HEK293 (cell line): ENCODE data around the gene KLHL15.

ENCODE experiments used
- CTCF ChIA-PET: fragments of 350-600 bp; formaldehyde crosslinking; extraction: SDS; loops from one replicate; lab custom pipeline; 2021; ENCODE audit warnings: antibody characterized with exemption; lab: Yijun Ruan, JAX
- POLR2A ChIA-PET: fragments of 300-600 bp; formaldehyde crosslinking; extraction: SDS; loops from one replicate; lab custom pipeline; 2020; ENCODE audit warnings: antibody characterized with exemption, inconsistent platforms; lab: Yijun Ruan, JAX
- H3K27ac ChIP-seq: fragments of 200-500 bp; sonication (Bioruptor generic); 2 replicates; pipeline ENCODE4 v1.5.1; 2014; ENCODE audit warnings: low read depth, low read length, control low read depth, inconsistent platforms; ENCODE audit errors: extremely low read depth
- H3K36me3 ChIP-seq, 2 experiments: fragments of 200-500 bp in 1 of 2; sonication (Bioruptor generic) in 1 of 2; 1 replicate in 1 of 2; 2 replicates in 1 of 2; pipeline ENCODE4 v1.5.1; 2014 to 2017; ENCODE audit warnings: inconsistent platforms in 2 of 2, low read length in 2 of 2; ENCODE audit not compliant: control insufficient read depth in 2 of 2, insufficient read depth in 1 of 2
- H3K4me1 ChIP-seq: fragments of 200-500 bp; sonication (Bioruptor generic); 2 replicates; pipeline ENCODE4 v1.5.1; 2014; ENCODE audit warnings: mild to moderate bottlenecking, low read length, inconsistent platforms; ENCODE audit not compliant: control insufficient read depth, insufficient read depth
- H3K4me3 ChIP-seq: 2 replicates; pipeline ENCODE4 v1.5.1; 2011; ENCODE audit warnings: low read depth, mild to moderate bottlenecking, control low read depth, low read length, moderate library complexity
- H3K9me3 ChIP-seq: fragments of 200-500 bp; sonication (Bioruptor generic); 2 replicates; pipeline ENCODE4 v1.5.1; 2014; ENCODE audit warnings: low read depth, low read length, inconsistent platforms; ENCODE audit not compliant: control insufficient read depth, insufficient read depth
- EGR2 ChIP-seq: fragments of 450-650 bp; formaldehyde crosslinking; IDR thresholded peaks from 2 replicates; pipeline ENCODE4 v1.5.1; 2016; ENCODE audit warnings: low read depth, missing biosample characterization, missing genetic modification characterization
- GLIS1 ChIP-seq: fragments of 450-650 bp; formaldehyde crosslinking; IDR thresholded peaks from 2 replicates; pipeline ENCODE4 v1.5.1; 2016; ENCODE audit warnings: missing biosample characterization, missing genetic modification characterization
- HOXD13 ChIP-seq: sonication (generic); formaldehyde crosslinking; IDR thresholded peaks from 2 replicates; pipeline ENCODE4 v1.8.0; 2022; ENCODE audit warnings: missing genetic modification reagents, borderline replicate concordance
- IKZF3 ChIP-seq: fragments of 450-650 bp; IDR thresholded peaks from 2 replicates; pipeline ENCODE4 v1.5.0; 2018; ENCODE audit warnings: missing biosample characterization, mild to moderate bottlenecking, missing genetic modification characterization, moderate library complexity
- PRDM10 ChIP-seq: fragments of 450-650 bp; formaldehyde crosslinking; IDR thresholded peaks from 2 replicates; pipeline ENCODE4 v1.5.1; 2016; ENCODE audit warnings: missing biosample characterization, missing genetic modification characterization
- RBAK ChIP-seq: fragments of 450-650 bp; formaldehyde crosslinking; IDR thresholded peaks from 2 replicates; pipeline ENCODE4 v1.5.1; 2016; ENCODE audit warnings: missing biosample characterization, missing genetic modification characterization
- SCRT2 ChIP-seq: fragments of 450-650 bp; formaldehyde crosslinking; IDR thresholded peaks from 2 replicates; pipeline ENCODE4 v1.5.1; 2016; ENCODE audit warnings: missing biosample characterization, missing genetic modification characterization
- SP7 ChIP-seq: fragments of 450-650 bp; formaldehyde crosslinking; IDR thresholded peaks from 2 replicates; pipeline ENCODE4 v1.5.1; 2016; ENCODE audit warnings: missing biosample characterization, missing genetic modification characterization
- ZBTB20 ChIP-seq: fragments of 450-650 bp; formaldehyde crosslinking; IDR thresholded peaks from 2 replicates; pipeline ENCODE4 v1.5.1; 2016; ENCODE audit warnings: missing biosample characterization, missing genetic modification characterization
- ZBTB21 ChIP-seq: fragments of 450-650 bp; formaldehyde crosslinking; IDR thresholded peaks from 2 replicates; pipeline ENCODE4 v1.5.1; 2017; ENCODE audit warnings: missing biosample characterization, missing genetic modification characterization
- ZBTB44 ChIP-seq: fragments of 450-650 bp; IDR thresholded peaks from 2 replicates; pipeline ENCODE4 v1.5.1; 2018; ENCODE audit warnings: missing biosample characterization, mild to moderate bottlenecking, missing genetic modification characterization
- ZFHX2 ChIP-seq: fragments of 450-650 bp; formaldehyde crosslinking; conservative IDR thresholded peaks from 2 replicates; pipeline ENCODE4 v1.5.1; 2016; ENCODE audit warnings: missing biosample characterization, missing genetic modification characterization
- ZNF114 ChIP-seq: fragments of 450-650 bp; formaldehyde crosslinking; IDR thresholded peaks from 2 replicates; pipeline ENCODE4 v1.5.0; 2017; ENCODE audit warnings: missing biosample characterization, missing genetic modification characterization
- ZNF138 ChIP-seq: fragments of 450-650 bp; formaldehyde crosslinking; IDR thresholded peaks from 2 replicates; pipeline ENCODE4 v1.5.1; 2016; ENCODE audit warnings: missing biosample characterization, missing genetic modification characterization, borderline replicate concordance
- ZNF23 ChIP-seq: fragments of 450-650 bp; formaldehyde crosslinking; IDR thresholded peaks from 2 replicates; pipeline ENCODE4 v1.5.1; 2016; ENCODE audit warnings: missing biosample characterization, missing genetic modification characterization, borderline replicate concordance
- ZNF292 ChIP-seq: fragments of 450-650 bp; formaldehyde crosslinking; IDR thresholded peaks from 2 replicates; pipeline ENCODE4 v1.5.1; 2016; ENCODE audit warnings: low read depth, missing biosample characterization, missing genetic modification characterization, borderline replicate concordance
- ZNF341 ChIP-seq: fragments of 450-650 bp; formaldehyde crosslinking; IDR thresholded peaks from 2 replicates; pipeline ENCODE4; 2016; ENCODE audit warnings: low read depth, missing biosample characterization, missing genetic modification characterization
- ZNF350 ChIP-seq: fragments of 450-650 bp; formaldehyde crosslinking; IDR thresholded peaks from 2 replicates; pipeline ENCODE4 v1.5.0; 2017; ENCODE audit warnings: missing biosample characterization, mild to moderate bottlenecking, missing genetic modification characterization
- ZNF549 ChIP-seq: fragments of 450-650 bp; IDR thresholded peaks from 2 replicates; pipeline ENCODE4 v1.5.1; 2018; ENCODE audit warnings: missing biosample characterization, missing genetic modification characterization, mild to moderate bottlenecking, inconsistent platforms, moderate library complexity
- ZNF629 ChIP-seq: fragments of 450-650 bp; formaldehyde crosslinking; IDR thresholded peaks from 2 replicates; pipeline ENCODE4 v1.5.1; 2017; ENCODE audit warnings: missing biosample characterization, missing genetic modification characterization
- ZNF707 ChIP-seq: fragments of 450-650 bp; formaldehyde crosslinking; IDR thresholded peaks from 2 replicates; pipeline ENCODE4 v1.5.1; 2016; ENCODE audit warnings: missing biosample characterization, missing genetic modification characterization
- ZNF747 ChIP-seq: fragments of 450-650 bp; formaldehyde crosslinking; IDR thresholded peaks from 2 replicates; pipeline ENCODE4 v1.5.1; 2016; ENCODE audit warnings: missing biosample characterization, missing genetic modification characterization
- TF ChIP-seq, protein P1 (sequence below): fragments of 450-650 bp; formaldehyde crosslinking; IDR thresholded peaks from 2 replicates; pipeline ENCODE4 v1.5.1; 2017; ENCODE audit warnings: missing biosample characterization, missing genetic modification characterization
- TF ChIP-seq, protein P2 (sequence below): fragments of 450-650 bp; IDR thresholded peaks from 2 replicates; pipeline ENCODE4 v1.5.1; 2018; ENCODE audit warnings: missing biosample characterization, missing genetic modification characterization
- TF ChIP-seq, protein P3 (sequence below): fragments of 450-650 bp; formaldehyde crosslinking; IDR thresholded peaks from 2 replicates; pipeline ENCODE4 v1.5.1; 2016; ENCODE audit warnings: missing biosample characterization, missing genetic modification characterization

Gene KLHL15

GRCh38 chrX:23993012-23993633 lies 33.9 kb downstream of the KLHL15 start:
- POLR2A ChIA-PET: interaction anchor here (1.2 kb wide), 1 partner anchor 61 kb away, joined by 5 read pairs; no protein-coding TSS in a partner anchor
- CTCF ChIA-PET: interaction anchor here (1.4 to 2.8 kb wide), 4 partner anchors 7 to 84 kb away, joined by 3 to 11 read pairs (median 4); partner anchors contain the start of genes APOO and CXorf58
- Histone ChIP-seq H3K36me3 (peaks cover 29 to 61% of the 10 kb centered on the region in 2 experiments), H3K4me3 (no peak overlapping the region), H3K27ac (no peak overlapping the region), H3K9me3 (no peaks in the 10 kb centered on the region), H3K4me1 (no peaks in the 10 kb centered on the region)
- TF ChIP-seq ZNF341 (tag by site-specific recombination) (0 out of 2 replicates have a peak, but pooled peaks have one; percentile 24), ZNF629 (tag by site-specific recombination) (peak; percentile 50; the same call in 1 of the 2 replicates), SCRT2 (tag by site-specific recombination) (0 out of 2 replicates have a peak, but pooled peaks have one; percentile 19), IKZF3 (tag by site-specific recombination) (0 out of 2 replicates have a peak, but pooled peaks have one; percentile 14), ZBTB44 (peak; percentile 53; the same call in 1 of the 2 replicates), ZNF707 (no peak), HOXD13 (CRISPR knock-in tag) (no peak)
- TF ChIP-seq, protein P1, sequence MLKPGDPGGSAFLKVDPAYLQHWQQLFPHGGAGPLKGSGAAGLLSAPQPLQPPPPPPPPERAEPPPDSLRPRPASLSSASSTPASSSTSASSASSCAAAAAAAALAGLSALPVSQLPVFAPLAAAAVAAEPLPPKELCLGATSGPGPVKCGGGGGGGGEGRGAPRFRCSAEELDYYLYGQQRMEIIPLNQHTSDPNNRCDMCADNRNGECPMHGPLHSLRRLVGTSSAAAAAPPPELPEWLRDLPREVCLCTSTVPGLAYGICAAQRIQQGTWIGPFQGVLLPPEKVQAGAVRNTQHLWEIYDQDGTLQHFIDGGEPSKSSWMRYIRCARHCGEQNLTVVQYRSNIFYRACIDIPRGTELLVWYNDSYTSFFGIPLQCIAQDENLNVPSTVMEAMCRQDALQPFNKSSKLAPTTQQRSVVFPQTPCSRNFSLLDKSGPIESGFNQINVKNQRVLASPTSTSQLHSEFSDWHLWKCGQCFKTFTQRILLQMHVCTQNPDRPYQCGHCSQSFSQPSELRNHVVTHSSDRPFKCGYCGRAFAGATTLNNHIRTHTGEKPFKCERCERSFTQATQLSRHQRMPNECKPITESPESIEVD: peak; percentile 62

DNA sequence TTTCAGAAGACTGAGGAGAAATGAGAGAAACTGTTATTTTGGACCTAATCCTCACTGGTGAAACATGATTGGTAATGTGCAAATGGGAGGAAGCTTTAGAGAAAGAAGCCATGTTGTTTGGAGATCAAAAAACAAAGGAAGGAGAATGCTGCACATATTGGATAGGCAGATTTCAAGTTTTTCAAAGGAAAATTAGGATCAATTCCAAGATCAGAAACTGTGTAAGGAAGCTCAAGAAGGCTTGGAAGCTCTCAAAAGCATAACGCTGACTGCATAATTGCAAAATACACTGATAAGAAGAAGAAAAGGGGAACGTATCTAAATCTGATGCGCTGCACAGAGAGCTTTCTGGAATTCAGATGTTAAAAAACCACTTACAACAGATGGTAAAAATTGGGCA lies 34.6 kb downstream of the KLHL15 start:
- no peak overlapping the region for H3K27ac ChIP-seq
- TF ChIP-seq EGR2 (tag by site-specific recombination) (no peak), ZBTB20 (no peak), ZNF350 (tag by site-specific recombination) (no peak), ZNF114 (tag by site-specific recombination) (no peak), ZNF292 (no peak), ZNF747 (tag by site-specific recombination) (no peak), RBAK (tag by site-specific recombination) (no peak), ZFHX2 (no peak), SCRT2 (tag by site-specific recombination) (no peak), ZNF23 (no peak), SP7 (tag by site-specific recombination) (no peak), PRDM10 (tag by site-specific recombination) (no peak), ZNF138 (tag by site-specific recombination) (no peak), ZBTB21 (tag by site-specific recombination) (no peak), ZNF549 (tag by site-specific recombination) (no peak), GLIS1 (no peak)
- TF ChIP-seq, protein P2, sequence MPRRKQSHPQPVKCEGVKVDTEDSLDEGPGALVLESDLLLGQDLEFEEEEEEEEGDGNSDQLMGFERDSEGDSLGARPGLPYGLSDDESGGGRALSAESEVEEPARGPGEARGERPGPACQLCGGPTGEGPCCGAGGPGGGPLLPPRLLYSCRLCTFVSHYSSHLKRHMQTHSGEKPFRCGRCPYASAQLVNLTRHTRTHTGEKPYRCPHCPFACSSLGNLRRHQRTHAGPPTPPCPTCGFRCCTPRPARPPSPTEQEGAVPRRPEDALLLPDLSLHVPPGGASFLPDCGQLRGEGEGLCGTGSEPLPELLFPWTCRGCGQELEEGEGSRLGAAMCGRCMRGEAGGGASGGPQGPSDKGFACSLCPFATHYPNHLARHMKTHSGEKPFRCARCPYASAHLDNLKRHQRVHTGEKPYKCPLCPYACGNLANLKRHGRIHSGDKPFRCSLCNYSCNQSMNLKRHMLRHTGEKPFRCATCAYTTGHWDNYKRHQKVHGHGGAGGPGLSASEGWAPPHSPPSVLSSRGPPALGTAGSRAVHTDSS (tag by site-specific recombination): no peak
- TF ChIP-seq, protein P3, sequence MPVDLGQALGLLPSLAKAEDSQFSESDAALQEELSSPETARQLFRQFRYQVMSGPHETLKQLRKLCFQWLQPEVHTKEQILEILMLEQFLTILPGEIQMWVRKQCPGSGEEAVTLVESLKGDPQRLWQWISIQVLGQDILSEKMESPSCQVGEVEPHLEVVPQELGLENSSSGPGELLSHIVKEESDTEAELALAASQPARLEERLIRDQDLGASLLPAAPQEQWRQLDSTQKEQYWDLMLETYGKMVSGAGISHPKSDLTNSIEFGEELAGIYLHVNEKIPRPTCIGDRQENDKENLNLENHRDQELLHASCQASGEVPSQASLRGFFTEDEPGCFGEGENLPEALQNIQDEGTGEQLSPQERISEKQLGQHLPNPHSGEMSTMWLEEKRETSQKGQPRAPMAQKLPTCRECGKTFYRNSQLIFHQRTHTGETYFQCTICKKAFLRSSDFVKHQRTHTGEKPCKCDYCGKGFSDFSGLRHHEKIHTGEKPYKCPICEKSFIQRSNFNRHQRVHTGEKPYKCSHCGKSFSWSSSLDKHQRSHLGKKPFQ: no peak
- no peak overlapping the region for H3K4me3 ChIP-seq
- H3K9me3 ChIP-seq: no peaks in the 10 kb centered on the region
- no peaks in the 10 kb centered on the region for H3K4me1 ChIP-seq
- ChIA-PET CTCF (interaction anchor here (0.6 to 2.8 kb wide), 5 partner anchors 8 to 84 kb away, joined by 3 to 11 read pairs (median 3); partner anchors contain the start of genes APOO and CXorf58), POLR2A (interaction anchor here (1.2 kb wide), 1 partner anchor 62 kb away, joined by 5 read pairs; no protein-coding TSS in a partner anchor)
- H3K36me3 ChIP-seq: peaks cover 28 to 66% of the 10 kb centered on the region in 2 experiments
